Midbrain (tissue), 1 donor: ENCODE data around the gene LYPD8.

Experiments
- DNase-seq: peaks from one replicate; lab custom pipeline; 2025; lab: John Stamatoyannopoulos, UW

Gene LYPD8

GRCh38 chr1:248757784-248758195 lies 2.2 kb upstream of the LYPD8 start:
- DNase-seq, result no peak

GRCh38 chr1:248756636-248757035 lies 1.1 kb upstream of the LYPD8 start:
- DNase-seq, result no peak

GRCh38 chr1:248756151-248756550 lies 592 bp upstream of the LYPD8 start:
- no peak for DNase-seq

- DNase-seq, result no peak
These were observed 1.8 kb downstream of the LYPD8 start for GRCh38 chr1:248753708-248754280.

GRCh38 chr1:248753029-248753594 lies 2.4 kb downstream of the LYPD8 start:
- DNase-seq, result no peak

- DNase-seq, result no peak
These were observed 3.2 kb downstream of the LYPD8 start for GRCh38 chr1:248752161-248753028.

- DNase-seq, result no peak
These were observed 3.9 kb downstream of the LYPD8 start for GRCh38 chr1:248751635-248752034.

GRCh38 chr1:248751142-248751541 lies 4.4 kb downstream of the LYPD8 start:
- no peak for DNase-seq

GRCh38 chr1:248750496-248750895 lies 5.1 kb downstream of the LYPD8 start:
- no peak for DNase-seq

GRCh38 chr1:248748211-248748610 lies 7.3 kb downstream of the LYPD8 start:
- DNase-seq, result no peak

- DNase-seq, result no peak
These were observed 14.7 kb downstream of the LYPD8 start for GRCh38 chr1:248740876-248741275.

- DNase-seq, result no peak
These were observed 15.9 kb downstream of the LYPD8 start for GRCh38 chr1:248739572-248740205.

GRCh38 chr1:248737457-248737856 lies 18.1 kb downstream of the LYPD8 start:
- no peak for DNase-seq

- DNase-seq, result no peak
These were observed 18.6 kb downstream of the LYPD8 start for GRCh38 chr1:248736977-248737376.

- no peak for DNase-seq
These were observed 22.0 kb downstream of the LYPD8 start for GRCh38 chr1:248733566-248733965.

- DNase-seq, result no peak
These were observed 24.8 kb downstream of the LYPD8 start for GRCh38 chr1:248730507-248731335.

- DNase-seq, result no peak
These were observed 41.3 kb downstream of the LYPD8 start for GRCh38 chr1:248714248-248714647.

GRCh38 chr1:248710305-248710900 lies 45.2 kb downstream of the LYPD8 start:
- no peak for DNase-seq

- DNase-seq, result no peak
These were observed 51.0 kb downstream of the LYPD8 start for GRCh38 chr1:248704606-248705005.

GRCh38 chr1:248703674-248704073 lies 51.9 kb downstream of the LYPD8 start:
- no peak for DNase-seq

GRCh38 chr1:248702714-248703113 lies 52.8 kb downstream of the LYPD8 start, which contains the start of gene OR14I1:
Gene OR14I1, minus strand, starts transcription at chr1:248702766.
- no peak for DNase-seq
